GM18502 (cell line): ENCODE results near the gene HOXA11.

Experiments used
- ATAC-seq: cut with Tn5 transposase; IDR thresholded peaks from one replicate; pipeline ENCODE4 v1.9.1; 2021; ENCODE audit warnings: mild to moderate bottlenecking; ENCODE audit not compliant: unreplicated experiment, poor library complexity

The HOXA11 gene

GRCh38 chr7:27185013-27185853, at the start of gene HOXA11:
HOXA11 (minus strand) TSS chr7:27185232; CDS start chr7:27185144, 88 bp downstream.
- no peak for ATAC-seq

- no peak for ATAC-seq
Observed at GRCh38 chr7:27229448-27229847, 44.4 kb upstream of the HOXA11 start.

GRCh38 chr7:27224983-27225934, 40.2 kb upstream of the HOXA11 start:
- no peak for ATAC-seq

- no peak for ATAC-seq
Observed at GRCh38 chr7:27223941-27224575, 39.0 kb upstream of the HOXA11 start.

- no peak for ATAC-seq
Observed at GRCh38 chr7:27221201-27221797, 36.3 kb upstream of the HOXA11 start.

- ATAC-seq: no peak
Observed at GRCh38 chr7:27220440-27220955, 35.5 kb upstream of the HOXA11 start.

GRCh38 chr7:27219821-27220220, 34.8 kb upstream of the HOXA11 start:
- no peak for ATAC-seq

GRCh38 chr7:27217951-27218350, 32.9 kb upstream of the HOXA11 start:
- ATAC-seq: no peak

GRCh38 chr7:27215356-27215755, 30.3 kb upstream of the HOXA11 start:
- no peak for ATAC-seq

- ATAC-seq: no peak
Observed at GRCh38 chr7:27214239-27214950, 29.4 kb upstream of the HOXA11 start.

GRCh38 chr7:27213433-27214238, 28.6 kb upstream of the HOXA11 start:
- no peak for ATAC-seq

GRCh38 chr7:27212497-27213432, 27.7 kb upstream of the HOXA11 start:
- no peak for ATAC-seq

GRCh38 chr7:27211764-27212204, 26.8 kb upstream of the HOXA11 start:
- no peak for ATAC-seq

- ATAC-seq: no peak
Observed at GRCh38 chr7:27211084-27211446, 26.0 kb upstream of the HOXA11 start.

- ATAC-seq: no peak
Observed at GRCh38 chr7:27210441-27211083, 25.5 kb upstream of the HOXA11 start.

- no peak for ATAC-seq
Observed at GRCh38 chr7:27209933-27210440, 25.0 kb upstream of the HOXA11 start.

- no peak for ATAC-seq
Observed at GRCh38 chr7:27208998-27209397, 24.0 kb upstream of the HOXA11 start.
